Measurements from ENCODE around the gene PRDM11. TPM values are rescaled to one million over a fixed set of nuclear protein-coding genes. Genes with fewer than 3 reads are reported as not detected.

The PRDM11 gene
- total RNA-seq, 1 experiment from 2014 or later = 8.3 TPM

GRCh38 chr11:45166604-45166897 is 20.1 kb downstream of the PRDM11 start:
- no peak overlapping the region for H3K27ac Mint-ChIP-seq
- ChIA-PET CTCF (interaction anchor here (1.2 to 2.7 kb wide), 3 partner anchors 56 to 86 kb away, joined by 3 to 7 read pairs (median 4); no protein-coding TSS in a partner anchor), POLR2A (no interaction called here)
- TF ChIP-seq ERG (CRISPR knock-in tag; IDR thresholded peaks at IDR 0.05) = no peak
- TF ChIP-seq ZNF396 (CRISPR knock-in tag; IDR thresholded peaks at IDR 0.05; ENCODE audit: borderline replicate concordance) = no peak
- TF ChIP-seq ZNF263 (CRISPR knock-in tag; IDR thresholded peaks at IDR 0.05; ENCODE audit: low read depth) = no peak
- TF ChIP-seq FOXJ3 (CRISPR knock-in tag; IDR thresholded peaks at IDR 0.05; ENCODE audit: borderline replicate concordance) = no peak
- no peak for TF ChIP-seq CBFB (CRISPR knock-in tag; IDR thresholded peaks at IDR 0.05; ENCODE audit: low read depth)
- no peak for TF ChIP-seq ZNF219 (CRISPR knock-in tag; IDR thresholded peaks at IDR 0.05; ENCODE audit: borderline replicate concordance)
- TF ChIP-seq NR1H2 (CRISPR knock-in tag; IDR thresholded peaks at IDR 0.05) = no peak
- no peaks in the 10 kb centered on the region for H3K27me3 Mint-ChIP-seq (ENCODE audit: low read depth)
- no peaks in the 10 kb centered on the region for H3K36me3 Mint-ChIP-seq
- H3K4me1 Mint-ChIP-seq = 0 out of 2 replicates have a peak, but pooled peaks cover 4% of the 10 kb centered on the region
- H3K9me3 Mint-ChIP-seq = no peaks in the 10 kb centered on the region
- no peak overlapping the region for H3K4me3 Mint-ChIP-seq
- DNase-seq (ENCODE audit: low spot score) = no peak
- no peak for ATAC-seq

- ATAC-seq (no peak), DNase-seq (ENCODE audit: low spot score) (no peak)
- H3K27me3 Mint-ChIP-seq (ENCODE audit: low read depth) = no peaks in the 10 kb centered on the region
- H3K36me3 Mint-ChIP-seq = no peaks in the 10 kb centered on the region
- no peak overlapping the region for H3K4me3 Mint-ChIP-seq
- POLR2A ChIA-PET = no interaction called here
- CTCF ChIA-PET = interaction anchor here (1.2 to 2.7 kb wide), 2 partner anchors 57 to 85 kb away, joined by 4 to 7 read pairs; no protein-coding TSS in a partner anchor
- no peak for TF ChIP-seq SOX15 (CRISPR knock-in tag; IDR thresholded peaks at IDR 0.05)
- H3K4me1 Mint-ChIP-seq = 0 out of 2 replicates have a peak, but pooled peaks cover 4% of the 10 kb centered on the region
- H3K9me3 Mint-ChIP-seq = no peaks in the 10 kb centered on the region
- H3K27ac Mint-ChIP-seq = no peak overlapping the region
Measured at GRCh38 chr11:45167283-45167682, 20.8 kb downstream of the PRDM11 start.

- ChIA-PET POLR2A (no interaction called here), CTCF (interaction anchor here (1.2 to 2.7 kb wide), 2 partner anchors 14 to 58 kb away, joined by 3 to 7 read pairs; no protein-coding TSS in a partner anchor)
- no peak overlapping the region for H3K4me3 Mint-ChIP-seq
Measured at GRCh38 chr11:45168366-45169130, 22.1 kb downstream of the PRDM11 start.

GRCh38 chr11:45169310-45170072 is 23.1 kb downstream of the PRDM11 start:
- no peak overlapping the region for H3K27ac Mint-ChIP-seq

More at GRCh38 chr11:45168366-45169130, 22.1 kb downstream of the PRDM11 start:
- H3K27ac Mint-ChIP-seq = no peak overlapping the region
- H3K4me1 Mint-ChIP-seq = 0 out of 2 replicates have a peak, but pooled peaks cover 4% of the 10 kb centered on the region
- TF ChIP-seq MAX (CRISPR knock-in tag; IDR thresholded peaks at IDR 0.05) (no peak), ZNF232 (CRISPR knock-in tag; IDR thresholded peaks at IDR 0.05) (no peak), ATF1 (CRISPR knock-in tag; IDR thresholded peaks at IDR 0.05) (no peak)
- no peak for DNase-seq (ENCODE audit: low spot score)
- H3K27me3 Mint-ChIP-seq (ENCODE audit: low read depth) = no peaks in the 10 kb centered on the region
- peak; percentile 73 for ATAC-seq
- H3K9me3 Mint-ChIP-seq = no peaks in the 10 kb centered on the region
- no peaks in the 10 kb centered on the region for H3K36me3 Mint-ChIP-seq

More at GRCh38 chr11:45169310-45170072, 23.1 kb downstream of the PRDM11 start:
- Mint-ChIP-seq H3K36me3 (no peaks in the 10 kb centered on the region), H3K4me1 (0 out of 2 replicates have a peak, but pooled peaks cover 4% of the 10 kb centered on the region), H3K4me3 (no peak overlapping the region), H3K9me3 (no peaks in the 10 kb centered on the region), H3K27me3 (ENCODE audit: low read depth) (no peaks in the 10 kb centered on the region)
- POLR2A ChIA-PET = no interaction called here
- DNase-seq (ENCODE audit: low spot score) (no peak), ATAC-seq (no peak)
- CTCF ChIA-PET = interaction anchor here (1.2 kb wide), 1 partner anchor 14 kb away, joined by 3 read pairs; no protein-coding TSS in a partner anchor
- TF ChIP-seq PRRX2 (CRISPR knock-in tag; IDR thresholded peaks at IDR 0.05) (no peak), ZSCAN18 (CRISPR knock-in tag; IDR thresholded peaks at IDR 0.05) (no peak), HMGXB4 (CRISPR knock-in tag; IDR thresholded peaks at IDR 0.05) (no peak), ELF4 (CRISPR knock-in tag; IDR thresholded peaks at IDR 0.05; ENCODE audit: low read depth) (no peak)
